Brain microvascular endothelial cell (primary cell): ENCODE data around the gene CFAP74.

Experiments used
- DNase-seq: peaks from one replicate; pipeline ENCODE4 v3.0.0-alpha.2; 2020
- H3K27ac ChIP-seq: fragments of 250-450 bp; sonication (Bioruptor Pico); 2 replicates; pipeline ENCODE4 v1.5.1; 2020; ENCODE audit warnings: mild to moderate bottlenecking, moderate library complexity
- H3K27me3 ChIP-seq: fragments of 250-450 bp; sonication (Bioruptor Pico); replicated peaks from 2 replicates; pipeline ENCODE4 v1.5.1; 2020; ENCODE audit warnings: mild to moderate bottlenecking
- H3K36me3 ChIP-seq: fragments of 250-450 bp; sonication (Bioruptor Pico); replicated peaks from 2 replicates; pipeline ENCODE4 v1.5.1; 2020; ENCODE audit warnings: mild to moderate bottlenecking
- H3K4me3 ChIP-seq: 2 replicates; pipeline ENCODE4 v1.5.1; 2011; ENCODE audit warnings: low read depth, mild to moderate bottlenecking, control low read depth, low read length, moderate library complexity
- CTCF ChIP-seq: IDR thresholded peaks from 2 replicates; pipeline ENCODE4 v1.5.1; 2011; ENCODE audit warnings: low read depth, mild to moderate bottlenecking, moderate library complexity, low read length, control low read depth, inconsistent platforms; ENCODE audit errors: missing control alignments
- in situ Hi-C: cut with HindIII; loops from 2 replicates; pipeline ENCODE4 v1.10.0; 2017; ENCODE audit warnings: low sequenced_read_pairs, low pct_ligation_motif_present

CFAP74 gene

GRCh38 chr1:2037314-2037979, 33.9 kb upstream of the CFAP74 start:
- in situ Hi-C loops, result no loop called here
- peaks cover 6% of the 10 kb centered on the region for H3K27me3 ChIP-seq
- H3K27ac ChIP-seq, result no peak overlapping the region
- H3K36me3 ChIP-seq, result no peaks in the 10 kb centered on the region
- TF ChIP-seq CTCF, result no peak
- H3K4me3 ChIP-seq, result no peak overlapping the region
- DNase-seq, result no peak

- H3K27me3 ChIP-seq, result peaks cover 6% of the 10 kb centered on the region
- no peaks in the 10 kb centered on the region for H3K36me3 ChIP-seq
- no peak overlapping the region for H3K27ac ChIP-seq
- DNase-seq, result no peak
- in situ Hi-C loops, result no loop called here
- H3K4me3 ChIP-seq, result no peak overlapping the region
- TF ChIP-seq CTCF, result no peak
Measured at GRCh38 chr1:2036287-2036686, 32.7 kb upstream of the CFAP74 start.

DNA sequence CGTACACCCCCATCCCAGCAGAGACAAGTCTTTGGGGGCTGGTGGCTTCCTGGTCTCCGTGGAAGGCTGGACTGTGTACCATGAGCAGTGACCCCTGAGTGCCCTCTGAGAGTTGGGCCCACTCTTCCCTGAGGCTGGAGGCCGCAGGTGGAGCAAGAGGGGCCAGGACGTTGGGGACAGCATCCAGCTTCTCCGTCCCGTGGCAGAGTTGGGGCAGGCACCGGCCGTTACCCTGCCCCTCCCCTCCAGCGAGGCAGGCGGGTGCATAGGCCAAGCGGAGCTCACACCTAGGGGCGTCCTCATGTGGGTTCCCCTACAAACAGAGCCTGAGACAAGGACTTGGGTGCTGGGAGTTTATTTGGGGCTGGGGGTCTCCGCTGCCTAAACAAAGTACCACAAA, 29.6 kb upstream of the CFAP74 start:
- in situ Hi-C loops, result no loop called here
- H3K27ac ChIP-seq, result no peak overlapping the region
- no peak for DNase-seq
- peaks cover 2% of the 10 kb centered on the region for H3K27me3 ChIP-seq
- TF ChIP-seq CTCF, result no peak
- H3K4me3 ChIP-seq, result no peak overlapping the region
- no peaks in the 10 kb centered on the region for H3K36me3 ChIP-seq

DNA sequence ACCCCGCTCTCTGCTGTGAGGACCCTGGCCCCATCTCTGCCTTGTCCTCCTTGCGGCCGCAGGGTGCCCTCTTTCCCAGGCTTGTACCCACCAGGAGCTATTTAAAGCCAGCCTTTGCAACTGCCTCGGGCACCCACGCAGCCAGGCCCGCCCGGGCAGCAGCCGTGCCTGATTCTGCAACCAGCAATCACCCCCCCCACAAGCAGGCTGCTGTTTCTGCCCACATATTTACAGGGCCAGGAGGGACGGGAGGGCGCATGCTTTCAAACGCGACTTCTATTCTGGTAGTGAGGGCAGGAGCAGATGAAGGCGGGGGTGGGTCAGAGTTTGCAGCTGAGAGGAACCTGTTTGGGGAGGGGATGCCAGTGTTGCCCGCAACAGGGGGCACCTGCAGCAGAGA, 29.2 kb upstream of the CFAP74 start:
- no peak for DNase-seq
- no peak for TF ChIP-seq CTCF
- no peaks in the 10 kb centered on the region for H3K36me3 ChIP-seq
- H3K4me3 ChIP-seq, result no peak overlapping the region
- in situ Hi-C loops, result no loop called here
- H3K27me3 ChIP-seq, result peaks cover 2% of the 10 kb centered on the region
- H3K27ac ChIP-seq, result no peak overlapping the region

- no peak for TF ChIP-seq CTCF
- Histone ChIP-seq H3K4me3 (no peak overlapping the region), H3K36me3 (no peaks in the 10 kb centered on the region), H3K27me3 (peaks cover 2% of the 10 kb centered on the region), H3K27ac (no peak overlapping the region)
- in situ Hi-C loops, result no loop called here
- DNase-seq, result no peak
Measured at GRCh38 chr1:2031546-2032540, 28.3 kb upstream of the CFAP74 start.
